ENCODE data around the gene POU2F1. TPM values are rescaled to one million over a fixed set of nuclear protein-coding genes. Genes with fewer than 3 reads are reported as not detected.

Gene POU2F1
- total RNA-seq, 1 experiment from 2014 or later, result 25.0 TPM

DNA sequence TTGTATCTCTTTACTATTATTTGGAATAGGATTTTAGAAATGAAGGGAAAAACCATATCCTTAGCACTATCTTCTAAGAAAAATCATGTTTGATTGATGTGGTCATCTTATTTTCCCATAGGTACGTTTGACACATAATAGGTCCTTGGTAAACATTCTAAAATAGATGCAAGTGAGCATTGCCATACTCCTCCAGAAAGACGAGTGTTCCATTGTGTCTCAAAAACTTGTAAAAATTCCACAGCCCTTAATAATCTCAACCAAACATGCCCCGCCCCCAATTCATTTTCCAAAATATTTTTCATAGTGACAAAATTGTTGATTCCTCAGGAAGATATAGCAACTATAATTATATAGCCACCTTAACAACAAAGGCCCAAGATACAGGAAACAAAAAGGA lies 184.2 kb downstream of the POU2F1 start:
- CTCF ChIA-PET, result no interaction called here
- peaks cover 7% of the 10 kb centered on the region for H3K36me3 ChIP-seq (ENCODE audit: insufficient read depth, low read length, poor library complexity, severe bottlenecking)
- H3K4me3 ChIP-seq (ENCODE audit: low read depth, low read length, poor library complexity, severe bottlenecking), result no peak overlapping the region
- intact Hi-C loops (cut with micrococcal nuclease; ENCODE audit: unreplicated experiment), result loop anchor here (5.0 kb wide), 2 partner anchors 37 to 127 kb away; no protein-coding TSS in a partner anchor
- no peaks in the 10 kb centered on the region for H3K27me3 ChIP-seq (replicated peaks; ENCODE audit: insufficient read depth, low read depth, low read length, poor library complexity)
- POLR2A ChIA-PET (ENCODE audit: low non-redundant PET), result no interaction called here
- no peaks in the 10 kb centered on the region for H3K4me1 ChIP-seq (ENCODE audit: insufficient read depth, low read length, poor library complexity, severe bottlenecking)
- no peak for DNase-seq (ENCODE audit: low spot score)
- no peaks in the 10 kb centered on the region for H3K9me3 ChIP-seq (ENCODE audit: low read depth, low read length, poor library complexity, severe bottlenecking)
- no TSS peak for BruUV-seq (replicated peaks)
- H3K27ac ChIP-seq (ENCODE audit: low read depth, low read length, poor library complexity, severe bottlenecking), result no peak overlapping the region
- no peak for TF ChIP-seq EZH2 (IDR thresholded peaks at IDR 0.05; ENCODE audit: borderline replicate concordance, low read depth, low read length, poor library complexity, severe bottlenecking)
- TF ChIP-seq, protein P1, sequence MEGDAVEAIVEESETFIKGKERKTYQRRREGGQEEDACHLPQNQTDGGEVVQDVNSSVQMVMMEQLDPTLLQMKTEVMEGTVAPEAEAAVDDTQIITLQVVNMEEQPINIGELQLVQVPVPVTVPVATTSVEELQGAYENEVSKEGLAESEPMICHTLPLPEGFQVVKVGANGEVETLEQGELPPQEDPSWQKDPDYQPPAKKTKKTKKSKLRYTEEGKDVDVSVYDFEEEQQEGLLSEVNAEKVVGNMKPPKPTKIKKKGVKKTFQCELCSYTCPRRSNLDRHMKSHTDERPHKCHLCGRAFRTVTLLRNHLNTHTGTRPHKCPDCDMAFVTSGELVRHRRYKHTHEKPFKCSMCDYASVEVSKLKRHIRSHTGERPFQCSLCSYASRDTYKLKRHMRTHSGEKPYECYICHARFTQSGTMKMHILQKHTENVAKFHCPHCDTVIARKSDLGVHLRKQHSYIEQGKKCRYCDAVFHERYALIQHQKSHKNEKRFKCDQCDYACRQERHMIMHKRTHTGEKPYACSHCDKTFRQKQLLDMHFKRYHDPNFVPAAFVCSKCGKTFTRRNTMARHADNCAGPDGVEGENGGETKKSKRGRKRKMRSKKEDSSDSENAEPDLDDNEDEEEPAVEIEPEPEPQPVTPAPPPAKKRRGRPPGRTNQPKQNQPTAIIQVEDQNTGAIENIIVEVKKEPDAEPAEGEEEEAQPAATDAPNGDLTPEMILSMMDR (conservative IDR thresholded peaks at IDR 0.05; ENCODE audit: low read depth, low read length), result no peak

DNA sequence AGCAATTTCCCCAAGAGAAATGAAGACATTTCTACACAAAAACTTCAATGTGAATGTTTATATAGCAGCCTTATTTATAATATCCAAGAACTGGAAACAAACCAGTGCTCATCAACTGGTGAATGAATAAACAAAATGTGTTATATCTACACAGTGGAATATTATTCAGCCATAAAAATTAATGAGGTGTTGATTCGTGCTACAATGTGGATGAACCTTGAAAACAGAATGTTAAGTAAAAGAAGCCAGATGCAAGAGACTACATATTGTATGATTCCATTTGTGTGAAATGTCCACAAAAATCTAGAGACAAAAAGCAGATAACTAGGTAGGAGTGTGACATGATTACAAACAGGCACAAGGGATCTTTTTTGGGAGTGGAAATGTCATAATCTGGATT lies 187.7 kb downstream of the POU2F1 start:
- no TSS peak for BruUV-seq (replicated peaks)
- Histone ChIP-seq H3K27me3 (replicated peaks; ENCODE audit: insufficient read depth, low read depth, low read length, poor library complexity) (no peaks in the 10 kb centered on the region), H3K4me3 (ENCODE audit: low read depth, low read length, poor library complexity, severe bottlenecking) (no peak overlapping the region), H3K9me3 (ENCODE audit: low read depth, low read length, poor library complexity, severe bottlenecking) (no peaks in the 10 kb centered on the region), H3K4me1 (ENCODE audit: insufficient read depth, low read length, poor library complexity, severe bottlenecking) (no peaks in the 10 kb centered on the region), H3K36me3 (ENCODE audit: insufficient read depth, low read length, poor library complexity, severe bottlenecking) (peaks cover 4% of the 10 kb centered on the region), H3K27ac (ENCODE audit: low read depth, low read length, poor library complexity, severe bottlenecking) (no peak overlapping the region)
- ChIA-PET CTCF (no interaction called here), POLR2A (ENCODE audit: low non-redundant PET) (no interaction called here)
- no peak for DNase-seq (ENCODE audit: low spot score)
- intact Hi-C loops (cut with micrococcal nuclease; ENCODE audit: unreplicated experiment), result no loop called here
- TF ChIP-seq, protein P1 (conservative IDR thresholded peaks at IDR 0.05; ENCODE audit: low read depth, low read length), result no peak
- no peak for TF ChIP-seq EZH2 (IDR thresholded peaks at IDR 0.05; ENCODE audit: borderline replicate concordance, low read depth, low read length, poor library complexity, severe bottlenecking)

DNA sequence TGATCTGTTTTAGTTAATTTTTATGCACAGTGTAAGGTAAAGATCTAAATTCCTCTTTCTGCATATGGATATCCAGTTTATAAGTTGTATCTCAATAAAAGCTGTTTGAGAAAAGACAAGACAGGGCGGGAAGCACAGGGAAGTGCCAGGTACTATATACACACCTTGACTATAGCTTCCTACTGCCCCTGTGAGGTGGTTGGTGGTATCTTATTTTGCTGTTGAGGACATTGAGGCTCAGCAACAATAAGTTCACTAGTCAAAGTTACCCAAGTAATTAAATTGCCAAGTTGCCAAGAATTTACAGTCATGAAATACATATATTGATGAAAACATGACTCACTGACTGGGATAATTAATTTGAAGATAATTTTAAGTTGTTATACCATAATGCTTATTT lies 188.5 kb downstream of the POU2F1 start:
- no peak for TF ChIP-seq EZH2 (IDR thresholded peaks at IDR 0.05; ENCODE audit: borderline replicate concordance, low read depth, low read length, poor library complexity, severe bottlenecking)
- TF ChIP-seq, protein P1 (conservative IDR thresholded peaks at IDR 0.05; ENCODE audit: low read depth, low read length), result no peak; the same call in 1 of the 2 replicates
- CTCF ChIA-PET, result no interaction called here

More for the DNA sequence above, 188.5 kb downstream of the POU2F1 start:
- Histone ChIP-seq H3K36me3 (ENCODE audit: insufficient read depth, low read length, poor library complexity, severe bottlenecking) (peaks cover 4% of the 10 kb centered on the region), H3K9me3 (ENCODE audit: low read depth, low read length, poor library complexity, severe bottlenecking) (no peaks in the 10 kb centered on the region), H3K27me3 (replicated peaks; ENCODE audit: insufficient read depth, low read depth, low read length, poor library complexity) (no peaks in the 10 kb centered on the region), H3K27ac (ENCODE audit: low read depth, low read length, poor library complexity, severe bottlenecking) (no peak overlapping the region), H3K4me3 (ENCODE audit: low read depth, low read length, poor library complexity, severe bottlenecking) (no peak overlapping the region), H3K4me1 (ENCODE audit: insufficient read depth, low read length, poor library complexity, severe bottlenecking) (no peaks in the 10 kb centered on the region)
- BruUV-seq (replicated peaks), result no TSS peak
- no peak for DNase-seq (ENCODE audit: low spot score)
- POLR2A ChIA-PET (ENCODE audit: low non-redundant PET), result no interaction called here
- intact Hi-C loops (cut with micrococcal nuclease; ENCODE audit: unreplicated experiment), result no loop called here
